ENCODE data around the gene METTL1. TPM values are rescaled to one million over a fixed set of nuclear protein-coding genes. Genes with fewer than 3 reads are reported as not detected.

METTL1 gene
- total and polyA plus RNA-seq, 2 experiments from 2014 or later: 8.6 to 31.1 TPM

GRCh38 chr12:57780284-57780897 lies 8.5 kb upstream of the METTL1 start:
- Histone ChIP-seq H2AFZ (no peak overlapping the region), H3K79me2 (peaks cover 21% of the 10 kb centered on the region), H3K27ac (no peak overlapping the region), H3K4me3 (no peak overlapping the region), H3K4me2 (no peak overlapping the region), H3K36me3 (replicated peaks; ENCODE audit: insufficient read depth, low read depth) (no peaks in the 10 kb centered on the region), H3K9me2 (replicated peaks; ENCODE audit: insufficient read depth) (no peaks in the 10 kb centered on the region), H4K20me1 (ENCODE audit: insufficient read depth, poor library complexity, severe bottlenecking) (peaks cover 3% of the 10 kb centered on the region), H3K9me3 (ENCODE audit: low read depth) (no peaks in the 10 kb centered on the region), H3K27me3 (no peaks in the 10 kb centered on the region), H3K4me1 (ENCODE audit: insufficient read depth) (peaks cover 8% of the 10 kb centered on the region)
- TF ChIP-seq EZH2 (IDR thresholded peaks at IDR 0.05; ENCODE audit: borderline replicate concordance): no peak
- TF ChIP-seq EZH2phosphoT487 (IDR thresholded peaks at IDR 0.05; ENCODE audit: low read depth, severe bottlenecking, unreplicated experiment): no peak
- no peak for TF ChIP-seq CTCF (IDR thresholded peaks at IDR 0.05; ENCODE audit: poor library complexity)
- WGBS (ENCODE audit: low lambda C conversion rate, missing lambda C conversion rate): 97% methylated on average over 4 of the region's 4 CpGs
- no peak for DNase-seq (ENCODE audit: low spot score)

DNA sequence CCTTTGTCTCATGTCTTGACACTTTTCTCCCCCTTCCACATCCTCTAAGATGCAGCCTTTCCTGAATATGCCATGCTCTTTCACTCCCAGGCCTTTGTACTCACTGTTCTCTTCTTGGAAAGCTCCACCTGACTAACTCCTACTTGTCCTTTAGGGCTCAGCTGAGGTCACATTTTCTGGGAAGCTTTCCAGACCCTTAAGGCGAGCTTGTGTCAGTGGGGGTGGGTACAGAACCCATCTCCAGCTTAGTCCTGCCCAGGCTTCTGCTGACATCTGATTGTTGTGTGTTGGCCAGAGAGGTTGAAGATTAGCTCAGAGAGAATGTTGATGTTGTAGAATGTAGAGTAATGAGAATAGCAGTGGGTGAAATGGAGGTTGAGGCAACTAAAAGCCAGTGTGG lies 7.8 kb upstream of the METTL1 start:
- Histone ChIP-seq H3K27me3 (no peaks in the 10 kb centered on the region), H3K4me2 (no peak overlapping the region), H3K36me3 (replicated peaks; ENCODE audit: insufficient read depth, low read depth) (no peaks in the 10 kb centered on the region), H4K20me1 (ENCODE audit: insufficient read depth, poor library complexity, severe bottlenecking) (peaks cover 3% of the 10 kb centered on the region), H3K4me1 (ENCODE audit: insufficient read depth) (peaks cover 8% of the 10 kb centered on the region), H3K27ac (no peak overlapping the region), H3K4me3 (no peak overlapping the region), H3K79me2 (peaks cover 19% of the 10 kb centered on the region), H3K9me2 (replicated peaks; ENCODE audit: insufficient read depth) (no peaks in the 10 kb centered on the region), H2AFZ (no peak overlapping the region), H3K9me3 (ENCODE audit: low read depth) (no peaks in the 10 kb centered on the region)
- 78% methylated on average over 1 of the region's 1 CpG for WGBS (ENCODE audit: low lambda C conversion rate, missing lambda C conversion rate)
- TF ChIP-seq EZH2phosphoT487 (IDR thresholded peaks at IDR 0.05; ENCODE audit: low read depth, severe bottlenecking, unreplicated experiment) (no peak), EZH2 (IDR thresholded peaks at IDR 0.05; ENCODE audit: borderline replicate concordance) (no peak), CTCF (IDR thresholded peaks at IDR 0.05; ENCODE audit: poor library complexity) (no peak)
- DNase-seq (ENCODE audit: low spot score): no peak

- H3K79me2 ChIP-seq: peaks cover 6% of the 10 kb centered on the region
- 98% methylated on average over 7 of the region's 7 CpGs for WGBS (ENCODE audit: low lambda C conversion rate, missing lambda C conversion rate)
- TF ChIP-seq EZH2phosphoT487 (IDR thresholded peaks at IDR 0.05; ENCODE audit: low read depth, severe bottlenecking, unreplicated experiment) (no peak), CTCF (IDR thresholded peaks at IDR 0.05; ENCODE audit: poor library complexity) (no peak), EZH2 (IDR thresholded peaks at IDR 0.05; ENCODE audit: borderline replicate concordance) (no peak)
Observed at GRCh38 chr12:57777911-57778310, 6.0 kb upstream of the METTL1 start.

More at GRCh38 chr12:57777911-57778310, 6.0 kb upstream of the METTL1 start:
- Histone ChIP-seq H3K4me2 (no peak overlapping the region), H3K4me1 (ENCODE audit: insufficient read depth) (peaks cover 5% of the 10 kb centered on the region), H3K27ac (no peak overlapping the region), H3K9me2 (replicated peaks; ENCODE audit: insufficient read depth) (no peaks in the 10 kb centered on the region), H4K20me1 (ENCODE audit: insufficient read depth, poor library complexity, severe bottlenecking) (no peaks in the 10 kb centered on the region), H3K36me3 (replicated peaks; ENCODE audit: insufficient read depth, low read depth) (no peaks in the 10 kb centered on the region), H3K9me3 (ENCODE audit: low read depth) (no peaks in the 10 kb centered on the region), H3K27me3 (no peaks in the 10 kb centered on the region), H3K4me3 (no peak overlapping the region), H2AFZ (no peak overlapping the region)
- DNase-seq (ENCODE audit: low spot score): no peak

All from hepatocyte (in vitro differentiated cells).